GM18909 (cell line): Measurements from ENCODE around the gene SIPA1L3.

Experiments
- ATAC-seq: cut with Tn5 transposase; IDR thresholded peaks from one replicate; pipeline ENCODE4 v1.9.1; 2021; ENCODE audit warnings: mild to moderate bottlenecking; ENCODE audit not compliant: unreplicated experiment, poor library complexity

Gene SIPA1L3

DNA sequence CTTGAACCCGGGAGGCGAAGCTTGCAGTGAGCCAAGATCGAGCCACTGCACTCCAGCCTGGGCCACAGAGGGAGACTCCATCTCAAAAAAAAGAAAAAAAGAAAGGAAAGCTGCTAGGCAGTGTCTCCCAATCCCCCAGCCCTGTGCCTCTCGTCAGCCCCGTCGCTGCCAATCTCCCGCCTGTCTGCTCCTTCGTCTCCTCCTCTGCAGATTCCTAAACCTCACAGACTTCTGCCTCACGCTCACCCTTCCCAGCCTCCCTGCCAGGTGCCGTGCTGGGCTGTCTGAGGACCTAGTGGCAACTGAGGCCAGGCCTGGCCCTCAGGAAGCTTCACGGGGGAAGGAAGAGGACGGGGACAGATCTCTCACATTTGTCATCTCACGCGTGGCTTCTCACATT, 295.5 kb downstream of the SIPA1L3 start:
- no peak for ATAC-seq

DNA sequence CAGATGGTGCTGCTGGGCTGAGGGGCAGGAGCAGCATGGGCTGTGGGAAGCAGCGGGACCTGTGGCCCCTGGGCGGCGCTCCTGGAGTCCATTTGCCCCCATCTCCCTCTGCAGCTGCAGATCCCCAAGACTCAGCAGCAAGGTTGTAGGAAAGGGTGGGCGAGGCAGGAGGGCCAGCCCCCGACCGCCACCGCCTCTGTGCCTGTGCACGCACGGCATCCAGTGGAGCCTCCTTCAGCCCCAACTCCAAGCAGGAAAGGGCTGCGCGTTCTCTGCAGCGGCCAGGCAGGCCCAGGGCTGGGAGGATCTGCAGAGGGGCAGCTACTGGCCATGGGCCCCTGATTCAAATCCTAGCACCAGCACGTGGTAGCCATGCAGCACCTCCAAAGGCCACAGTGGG, 296.2 kb downstream of the SIPA1L3 start:
- ATAC-seq, result no peak

GRCh38 chr19:38204096-38204495, 297.1 kb downstream of the SIPA1L3 start:
- ATAC-seq, result no peak

DNA sequence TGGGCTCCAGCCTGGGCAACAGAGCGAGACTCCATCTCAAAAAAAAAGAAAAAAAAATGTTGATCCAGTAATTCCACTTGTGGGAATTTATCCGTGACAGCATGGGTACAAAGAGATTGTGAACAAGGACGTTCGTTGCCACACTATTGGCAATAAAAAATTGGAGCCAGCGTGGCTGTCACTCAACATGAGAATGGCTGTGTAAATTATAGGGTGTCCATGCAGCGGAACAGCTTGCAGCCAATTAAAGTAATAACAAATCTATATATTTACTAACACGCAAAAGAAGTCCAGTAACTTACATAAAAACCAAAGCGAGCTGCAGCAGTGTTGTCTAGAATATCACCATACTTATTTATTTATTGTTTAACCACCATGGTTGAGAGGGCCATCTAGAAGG, 297.7 kb downstream of the SIPA1L3 start:
- ATAC-seq, result no peak

- no peak for ATAC-seq
Measured at GRCh38 chr19:38206006-38206745, 299.2 kb downstream of the SIPA1L3 start.

DNA sequence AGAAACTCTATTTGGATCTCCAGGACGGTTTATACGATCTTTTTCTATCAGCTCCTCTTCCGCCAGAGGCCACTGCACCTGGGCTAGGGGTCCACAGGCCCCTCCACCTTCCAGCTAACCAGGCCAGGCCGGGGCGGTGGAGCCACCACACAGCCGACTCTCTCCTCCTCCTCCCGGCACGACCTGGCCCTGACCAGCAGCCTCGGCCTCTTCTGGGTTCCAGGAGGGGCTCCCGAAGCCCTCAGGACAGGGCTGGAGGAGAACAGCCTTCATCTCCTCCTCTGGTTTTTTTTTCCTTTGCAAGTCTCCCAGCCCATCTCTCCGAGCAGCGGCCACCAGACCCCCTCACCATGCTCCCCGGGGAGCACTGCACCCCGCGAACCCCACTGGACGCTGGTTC, 299.9 kb downstream of the SIPA1L3 start:
- ATAC-seq, result no peak

GRCh38 chr19:38207543-38207942, 300.5 kb downstream of the SIPA1L3 start:
- ATAC-seq, result no peak

GRCh38 chr19:38208571-38208970, 301.6 kb downstream of the SIPA1L3 start:
- ATAC-seq, result no peak

DNA sequence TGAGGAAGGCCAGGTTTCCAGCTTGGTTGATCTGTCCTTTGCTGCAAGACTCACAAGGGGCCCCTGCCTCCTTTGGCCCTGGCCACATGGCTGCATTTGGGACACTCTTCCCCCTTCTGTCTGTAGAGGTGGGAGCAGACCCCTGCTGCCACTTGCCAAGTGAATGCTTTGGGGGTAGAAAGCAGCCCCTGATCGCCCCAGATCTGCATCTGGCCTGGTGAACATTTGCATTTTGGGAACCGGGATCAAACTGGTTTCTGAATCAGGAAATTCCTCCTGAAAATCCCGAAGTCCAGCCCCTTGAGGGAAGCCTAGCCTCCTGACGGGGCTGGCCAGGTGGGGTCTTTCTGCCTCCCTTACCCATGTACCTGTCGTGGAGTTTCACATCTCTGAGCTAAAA, 302.1 kb downstream of the SIPA1L3 start:
- ATAC-seq, result no peak

- no peak for ATAC-seq
Measured at GRCh38 chr19:38209671-38210457, 302.9 kb downstream of the SIPA1L3 start.

DNA sequence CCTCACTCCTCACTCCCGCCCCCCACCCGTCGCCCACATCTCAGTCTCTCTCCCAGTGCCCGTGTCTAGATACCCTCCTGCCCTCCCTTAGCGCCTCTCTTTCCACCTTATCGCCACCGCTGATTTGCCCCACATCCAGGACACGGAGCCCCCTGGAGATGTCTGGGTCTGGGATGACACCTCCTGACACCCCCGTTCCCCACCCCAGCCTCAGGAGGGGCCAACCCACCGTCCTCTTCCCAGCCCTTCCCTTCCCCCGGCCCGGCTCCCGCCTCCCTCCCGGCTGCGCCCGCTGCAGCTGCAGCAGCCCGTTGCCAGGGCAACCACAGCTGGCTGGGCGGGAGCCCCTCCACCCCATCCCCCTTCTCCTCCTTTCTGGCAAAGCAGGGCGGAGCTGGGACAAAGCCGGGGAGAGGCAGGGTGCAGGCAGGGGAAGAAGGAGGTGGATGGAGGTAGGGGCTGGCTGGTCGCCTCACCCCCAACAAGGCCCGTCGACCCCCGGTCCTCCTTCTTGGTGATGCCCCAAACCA, 303.5 kb downstream of the SIPA1L3 start:
- ATAC-seq, result no peak

- no peak for ATAC-seq
Measured at GRCh38 chr19:38211151-38211591, 304.2 kb downstream of the SIPA1L3 start.

DNA sequence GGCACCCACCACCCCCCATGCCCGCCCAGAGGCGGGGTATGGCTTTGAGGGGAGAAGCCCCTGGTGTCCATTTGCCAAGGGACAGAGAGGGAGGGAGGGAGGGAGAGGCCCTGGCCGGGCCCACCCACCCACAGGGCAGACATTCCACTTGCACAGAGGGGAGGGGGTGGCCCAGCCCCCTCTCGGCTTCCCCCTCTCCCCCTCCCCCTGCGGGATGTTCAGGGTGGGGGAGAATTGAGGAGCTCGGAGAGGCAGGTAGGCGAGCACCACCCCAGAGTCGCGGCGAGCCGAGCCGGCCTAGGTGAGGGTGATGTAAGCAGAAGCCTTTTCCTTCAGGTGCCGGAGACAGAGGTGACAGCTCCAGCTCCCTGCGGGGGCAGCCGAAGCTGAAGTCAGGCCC, 304.8 kb downstream of the SIPA1L3 start:
- no peak for ATAC-seq

DNA sequence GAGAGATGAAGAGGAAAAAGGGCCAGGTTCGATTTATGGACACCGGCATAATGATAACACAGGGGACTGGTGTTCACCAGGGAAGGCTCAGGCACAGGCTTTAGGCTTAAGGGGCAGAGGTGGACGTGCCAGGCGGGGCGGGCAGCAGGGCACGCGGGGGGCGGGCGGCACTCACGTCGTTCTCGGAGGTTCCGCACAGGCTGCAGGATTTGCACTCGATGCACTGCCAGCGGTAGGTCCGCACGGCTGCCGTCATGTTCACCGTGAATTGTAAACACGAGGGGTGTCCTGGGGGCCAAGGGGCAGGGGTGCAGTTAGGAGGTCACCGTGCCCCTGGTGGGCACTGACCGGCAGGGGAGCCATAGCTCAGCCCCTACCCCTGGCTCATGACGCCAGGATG, 306.5 kb downstream of the SIPA1L3 start:
- ATAC-seq, result no peak

- ATAC-seq, result peak; percentile 59
Measured at GRCh38 chr19:38213911-38214625, 307.1 kb downstream of the SIPA1L3 start.

- ATAC-seq, result no peak
Measured at GRCh38 chr19:38216785-38217641, 310.0 kb downstream of the SIPA1L3 start.

DNA sequence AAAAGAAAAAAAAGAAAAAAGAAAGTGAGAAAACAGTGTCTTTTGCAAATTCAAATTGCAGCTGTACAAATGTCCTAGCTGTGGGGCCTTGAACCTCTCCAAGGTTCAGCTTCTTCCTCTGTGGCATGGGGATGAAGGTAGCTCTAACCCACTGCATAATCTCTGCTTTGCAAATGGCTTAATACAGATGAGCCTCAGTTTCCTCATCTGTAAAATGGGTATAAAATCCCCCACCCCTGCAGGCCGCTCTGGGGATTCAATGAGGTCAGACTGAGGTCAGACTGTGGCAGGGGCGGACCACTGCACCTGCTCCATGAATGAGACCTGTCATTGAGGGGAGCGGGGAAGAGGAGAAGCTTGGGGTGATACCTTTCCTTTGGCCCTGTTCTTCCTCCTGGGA, 311.2 kb downstream of the SIPA1L3 start:
- ATAC-seq, result no peak

DNA sequence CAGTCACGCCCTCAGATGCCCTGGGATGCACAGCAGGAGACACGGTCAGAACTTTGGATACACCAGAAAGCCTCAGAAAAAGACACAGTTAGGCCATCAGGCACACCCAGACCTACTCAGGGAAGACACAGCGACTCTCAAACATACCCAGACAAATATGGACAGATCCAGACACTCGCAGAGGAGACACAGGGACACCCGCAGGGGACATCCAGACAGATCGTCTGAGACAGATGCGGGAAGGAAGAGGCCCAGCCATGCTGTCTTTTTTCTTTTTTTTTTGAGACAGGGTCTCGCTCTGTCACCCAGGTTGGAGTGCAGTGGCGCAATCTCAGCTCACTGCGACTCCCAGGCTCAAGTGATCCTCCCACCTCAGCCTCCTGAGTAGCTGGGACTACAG, 312.2 kb downstream of the SIPA1L3 start:
- no peak for ATAC-seq

GRCh38 chr19:38221421-38221820, 314.4 kb downstream of the SIPA1L3 start:
- ATAC-seq, result no peak
